Esophagus squamous epithelium (tissue), 4 donors: ENCODE results near the gene SCAF1.

ENCODE experiments used
- CTCF ChIP-seq, 6 experiments: fragments of 450-650 bp in 4 of 6; fragments of 200-600 bp in 2 of 6; sonication (generic) in 2 of 6; IDR thresholded peaks; one replicate each; pipeline ENCODE4 v1.5.1; 2016 to 2019; ENCODE audit warnings: antibody characterized with exemption in 6 of 6, mild to moderate bottlenecking in 4 of 6, moderate library complexity in 4 of 6
- POLR2A ChIP-seq, 4 donors: fragments of 450-650 bp; IDR thresholded peaks; one replicate each; pipeline ENCODE4 v1.6.1; 2017; ENCODE audit warnings: antibody characterized with exemption in 4 of 4, mild to moderate bottlenecking in 4 of 4, moderate library complexity in 3 of 4

GRCh38 chr19:49651029-49651819 is 9.2 kb downstream of the SCAF1 start:
- no peak for TF ChIP-seq CTCF (IDR thresholded peaks at IDR 0.05)
- no peak for TF ChIP-seq POLR2A (IDR thresholded peaks at IDR 0.05)
